Right atrium auricular region (tissue), 2 donors: Measurements from ENCODE around the gene TRIM34. TPM values are rescaled to one million over a fixed set of nuclear protein-coding genes. Genes with fewer than 3 reads are reported as not detected.

Source experiments
- DNase-seq: peaks from one replicate; pipeline ENCODE4 v3.0.0-alpha.2; 2019; ENCODE audit warnings: low spot score
- H3K27ac ChIP-seq, 2 donors: fragments of 200-600 bp; sonication (generic); 1 replicate in 1 of 2; 2 replicates in 1 of 2; pipeline ENCODE4 v1.5.1; 2016 to 2019
- H3K27me3 ChIP-seq, 2 donors: fragments of 200-600 bp; sonication (generic); one replicate each; pipeline versions ENCODE4 v1.5.1 to v1.6.0; 2017 to 2019
- H3K36me3 ChIP-seq: fragments of 200-600 bp; sonication (generic); one replicate; pipeline ENCODE4 v1.5.1; 2016
- H3K4me1 ChIP-seq, 2 donors: fragments of 200-600 bp; sonication (generic); one replicate each; pipeline versions ENCODE4 v1.5.1 to v1.6.0; 2017 to 2019
- H3K4me3 ChIP-seq, 2 donors: fragments of 200-600 bp; sonication (generic); 1 replicate in 1 of 2; 2 replicates in 1 of 2; pipeline ENCODE4 v1.5.1; 2017 to 2019; ENCODE audit warnings: mild to moderate bottlenecking in 1 of 2, moderate library complexity in 1 of 2
- H3K9me3 ChIP-seq, 2 donors: fragments of 200-600 bp; sonication (generic); one replicate each; pipeline ENCODE4 v1.5.1; 2019
- total RNA-seq, 2 donors: library from RNA; depleted of rRNA; stranded (reverse); fragments of >200 nt; gene quantifications; one replicate each; pipeline ENCODE4 v1.1.0, GENCODE V29; 2016
- TF ChIP-seq, protein P1 (sequence below), 2 donors: fragments of 200-600 bp; sonication (generic); IDR thresholded peaks; one replicate each; pipeline ENCODE4 v1.5.1; 2019; ENCODE audit warnings: antibody characterized with exemption in 2 of 2

Gene TRIM34
- total RNA-seq, 2 donors from 2014 or later: 1.4 to 3.8 TPM

DNA sequence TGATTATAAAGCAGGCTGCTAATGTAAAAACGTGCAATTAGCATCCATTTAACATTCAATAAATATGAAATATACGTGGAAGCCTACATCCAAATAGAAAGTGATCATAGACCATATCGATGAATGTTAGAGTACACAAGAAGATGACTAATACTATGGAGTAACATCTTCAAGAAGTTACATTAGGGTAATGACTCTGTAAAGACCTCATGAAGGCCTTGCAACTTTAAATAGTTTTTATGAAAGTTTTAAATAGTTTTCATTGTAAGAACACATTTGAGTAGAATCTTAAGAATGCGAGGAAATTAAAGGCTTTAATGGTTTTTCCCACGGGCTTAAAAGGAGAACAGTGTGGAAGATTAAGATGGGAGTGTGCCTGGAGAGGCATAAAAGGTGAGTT is 1.4 kb downstream of the TRIM34 start:
- H3K36me3 ChIP-seq: no peaks in the 10 kb centered on the region
- no peak overlapping the region for H3K4me3 ChIP-seq
- H3K27ac ChIP-seq: no peak overlapping the region
- TF ChIP-seq, protein P1, sequence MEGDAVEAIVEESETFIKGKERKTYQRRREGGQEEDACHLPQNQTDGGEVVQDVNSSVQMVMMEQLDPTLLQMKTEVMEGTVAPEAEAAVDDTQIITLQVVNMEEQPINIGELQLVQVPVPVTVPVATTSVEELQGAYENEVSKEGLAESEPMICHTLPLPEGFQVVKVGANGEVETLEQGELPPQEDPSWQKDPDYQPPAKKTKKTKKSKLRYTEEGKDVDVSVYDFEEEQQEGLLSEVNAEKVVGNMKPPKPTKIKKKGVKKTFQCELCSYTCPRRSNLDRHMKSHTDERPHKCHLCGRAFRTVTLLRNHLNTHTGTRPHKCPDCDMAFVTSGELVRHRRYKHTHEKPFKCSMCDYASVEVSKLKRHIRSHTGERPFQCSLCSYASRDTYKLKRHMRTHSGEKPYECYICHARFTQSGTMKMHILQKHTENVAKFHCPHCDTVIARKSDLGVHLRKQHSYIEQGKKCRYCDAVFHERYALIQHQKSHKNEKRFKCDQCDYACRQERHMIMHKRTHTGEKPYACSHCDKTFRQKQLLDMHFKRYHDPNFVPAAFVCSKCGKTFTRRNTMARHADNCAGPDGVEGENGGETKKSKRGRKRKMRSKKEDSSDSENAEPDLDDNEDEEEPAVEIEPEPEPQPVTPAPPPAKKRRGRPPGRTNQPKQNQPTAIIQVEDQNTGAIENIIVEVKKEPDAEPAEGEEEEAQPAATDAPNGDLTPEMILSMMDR (IDR thresholded peaks at IDR 0.05): no peak
- no peaks in the 10 kb centered on the region for H3K27me3 ChIP-seq
- peaks cover 0 to 14% of the 10 kb centered on the region in 2 donors for H3K4me1 ChIP-seq
- no peaks in the 10 kb centered on the region for H3K9me3 ChIP-seq
- no peak for DNase-seq

DNA sequence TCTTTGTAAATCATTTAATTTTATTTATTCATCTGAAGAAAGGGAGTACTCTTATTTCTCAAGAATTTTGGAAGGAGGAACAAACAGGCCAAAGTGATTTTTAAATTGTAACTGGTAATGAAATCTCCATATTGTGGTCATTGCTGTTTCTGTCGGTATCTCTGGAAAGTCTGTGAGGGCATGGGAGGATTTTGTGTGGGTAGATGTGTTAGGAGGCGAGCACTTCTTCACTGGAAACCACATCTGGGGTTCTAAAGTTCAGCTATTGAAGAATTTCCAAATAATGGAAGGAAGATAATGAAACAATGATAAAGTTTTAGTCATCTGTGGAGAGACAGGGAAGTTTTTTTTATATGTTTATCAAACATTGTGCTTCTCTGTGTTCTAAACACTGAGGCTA is 6.6 kb downstream of the TRIM34 start:
- no peaks in the 10 kb centered on the region for H3K36me3 ChIP-seq
- H3K4me3 ChIP-seq: no peak overlapping the region
- TF ChIP-seq, protein P1 (IDR thresholded peaks at IDR 0.05): no peak
- no peaks in the 10 kb centered on the region for H3K9me3 ChIP-seq
- H3K27ac ChIP-seq: no peak overlapping the region
- no peaks in the 10 kb centered on the region for H3K27me3 ChIP-seq
- DNase-seq: no peak
- H3K4me1 ChIP-seq: no peaks in the 10 kb centered on the region

DNA sequence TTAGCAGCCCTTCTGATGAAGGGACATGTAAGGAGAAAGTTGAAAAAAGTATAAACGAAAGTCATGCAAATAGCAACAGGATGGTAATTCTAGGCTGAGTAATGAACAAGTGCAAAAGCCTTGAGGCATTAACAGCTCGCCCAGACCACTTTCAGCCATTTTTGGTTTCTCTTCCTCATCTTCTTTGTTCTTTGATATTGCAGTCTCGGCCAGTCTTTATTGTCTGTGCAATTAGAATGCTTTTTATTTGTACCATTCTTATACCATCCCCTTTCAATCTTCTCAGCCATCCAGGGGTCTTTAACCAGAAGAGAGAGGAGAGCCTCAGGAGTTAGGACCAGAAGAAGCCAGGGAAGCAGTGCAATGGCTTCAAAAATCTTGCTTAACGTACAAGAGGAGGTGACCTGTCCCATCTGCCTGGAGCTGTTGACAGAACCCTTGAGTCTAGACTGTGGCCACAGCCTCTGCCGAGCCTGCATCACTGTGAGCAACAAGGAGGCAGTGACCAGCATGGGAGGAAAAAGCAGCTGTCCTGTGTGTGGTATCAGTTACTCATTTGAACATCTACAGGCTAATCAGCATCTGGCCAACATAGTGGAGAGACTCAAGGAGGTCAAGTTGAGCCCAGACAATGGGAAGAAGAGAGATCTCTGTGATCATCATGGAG is 7.3 kb downstream of the TRIM34 start:
- no peak for DNase-seq
- no peak overlapping the region for H3K27ac ChIP-seq
- H3K27me3 ChIP-seq: no peaks in the 10 kb centered on the region
- no peaks in the 10 kb centered on the region for H3K9me3 ChIP-seq
- H3K4me1 ChIP-seq: no peaks in the 10 kb centered on the region
- TF ChIP-seq, protein P1 (IDR thresholded peaks at IDR 0.05): no peak
- no peaks in the 10 kb centered on the region for H3K36me3 ChIP-seq
- H3K4me3 ChIP-seq: no peak overlapping the region

DNA sequence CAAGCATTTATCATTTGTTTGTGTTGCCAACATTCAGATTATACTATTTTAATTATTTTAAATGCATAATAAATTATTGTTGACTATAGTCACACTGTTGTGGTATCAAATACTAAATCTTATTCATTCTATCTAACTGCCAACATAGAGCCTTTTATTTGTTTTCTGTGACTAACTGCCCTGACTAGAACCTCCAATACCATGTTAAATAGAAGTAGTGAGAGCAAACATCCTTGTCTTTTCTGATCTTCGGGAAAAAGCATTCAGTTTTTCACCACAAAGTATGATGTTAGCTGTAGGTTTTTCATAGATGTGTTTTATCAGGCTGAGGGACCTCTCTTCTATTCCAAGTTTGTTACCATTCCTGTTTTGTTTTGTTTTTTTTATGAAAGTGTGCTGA is 15.2 kb downstream of the TRIM34 start:
- Histone ChIP-seq H3K4me1 (no peaks in the 10 kb centered on the region), H3K27ac (no peak overlapping the region), H3K36me3 (peaks cover 8% of the 10 kb centered on the region), H3K9me3 (no peaks in the 10 kb centered on the region), H3K4me3 (no peak overlapping the region), H3K27me3 (no peaks in the 10 kb centered on the region)
- TF ChIP-seq, protein P1 (IDR thresholded peaks at IDR 0.05): no peak
- DNase-seq: no peak

DNA sequence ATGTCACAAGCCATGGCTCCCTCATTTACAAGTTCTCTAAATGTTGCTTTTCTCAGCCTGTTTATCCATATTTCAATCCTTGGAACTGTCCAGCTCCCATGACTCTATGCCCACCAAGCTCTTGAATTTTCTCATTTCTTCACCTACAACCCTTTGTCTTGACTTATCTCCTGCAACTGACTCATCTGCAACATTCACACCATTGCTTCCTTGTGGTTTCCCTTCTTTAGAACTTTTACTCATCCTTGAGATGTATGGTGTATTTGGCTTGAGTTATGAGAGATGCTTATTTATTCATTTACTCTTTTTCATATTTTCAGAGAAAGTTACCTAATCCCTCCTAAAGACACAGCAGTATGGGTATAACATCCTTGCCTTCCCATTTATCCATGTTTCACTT is 18.8 kb downstream of the TRIM34 start:
- Histone ChIP-seq H3K9me3 (no peaks in the 10 kb centered on the region), H3K4me1 (no peaks in the 10 kb centered on the region), H3K4me3 (no peak overlapping the region), H3K27ac (no peak overlapping the region), H3K36me3 (peaks cover 8% of the 10 kb centered on the region), H3K27me3 (no peaks in the 10 kb centered on the region)
- TF ChIP-seq, protein P1 (IDR thresholded peaks at IDR 0.05): no peak
- no peak for DNase-seq

DNA sequence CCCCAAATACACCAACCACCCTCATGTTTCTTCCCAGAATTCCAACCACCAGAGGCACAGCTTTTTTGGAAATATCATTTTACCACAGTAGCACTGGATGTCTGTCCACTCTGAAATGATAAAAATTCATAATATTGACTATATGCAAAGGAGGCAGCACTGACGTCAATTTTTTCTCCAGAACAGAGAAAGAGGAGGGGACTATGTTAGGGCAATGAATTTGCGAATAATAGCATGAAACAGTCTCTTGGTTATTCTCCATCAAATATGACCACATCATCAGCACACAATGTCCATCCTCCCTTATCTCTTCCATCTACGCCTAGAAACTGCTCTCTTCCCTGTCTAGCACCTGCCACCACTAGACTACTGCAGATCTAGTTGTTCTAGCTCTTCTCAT is 21.3 kb downstream of the TRIM34 start:
- peaks cover 8% of the 10 kb centered on the region for H3K36me3 ChIP-seq
- no peak overlapping the region for H3K4me3 ChIP-seq
- H3K27me3 ChIP-seq: no peaks in the 10 kb centered on the region
- no peak for DNase-seq
- H3K9me3 ChIP-seq: no peaks in the 10 kb centered on the region
- no peak overlapping the region for H3K27ac ChIP-seq
- TF ChIP-seq, protein P1 (IDR thresholded peaks at IDR 0.05): no peak
- no peaks in the 10 kb centered on the region for H3K4me1 ChIP-seq
